Measurements from ENCODE around the gene CNTFR. TPM values are rescaled to one million over a fixed set of nuclear protein-coding genes. Genes with fewer than 3 reads are reported as not detected.

Gene CNTFR
- total and polyA plus RNA-seq, 2 donors (not counting 1 experiment from before 2014, with no cell fraction given), result not detected

DNA sequence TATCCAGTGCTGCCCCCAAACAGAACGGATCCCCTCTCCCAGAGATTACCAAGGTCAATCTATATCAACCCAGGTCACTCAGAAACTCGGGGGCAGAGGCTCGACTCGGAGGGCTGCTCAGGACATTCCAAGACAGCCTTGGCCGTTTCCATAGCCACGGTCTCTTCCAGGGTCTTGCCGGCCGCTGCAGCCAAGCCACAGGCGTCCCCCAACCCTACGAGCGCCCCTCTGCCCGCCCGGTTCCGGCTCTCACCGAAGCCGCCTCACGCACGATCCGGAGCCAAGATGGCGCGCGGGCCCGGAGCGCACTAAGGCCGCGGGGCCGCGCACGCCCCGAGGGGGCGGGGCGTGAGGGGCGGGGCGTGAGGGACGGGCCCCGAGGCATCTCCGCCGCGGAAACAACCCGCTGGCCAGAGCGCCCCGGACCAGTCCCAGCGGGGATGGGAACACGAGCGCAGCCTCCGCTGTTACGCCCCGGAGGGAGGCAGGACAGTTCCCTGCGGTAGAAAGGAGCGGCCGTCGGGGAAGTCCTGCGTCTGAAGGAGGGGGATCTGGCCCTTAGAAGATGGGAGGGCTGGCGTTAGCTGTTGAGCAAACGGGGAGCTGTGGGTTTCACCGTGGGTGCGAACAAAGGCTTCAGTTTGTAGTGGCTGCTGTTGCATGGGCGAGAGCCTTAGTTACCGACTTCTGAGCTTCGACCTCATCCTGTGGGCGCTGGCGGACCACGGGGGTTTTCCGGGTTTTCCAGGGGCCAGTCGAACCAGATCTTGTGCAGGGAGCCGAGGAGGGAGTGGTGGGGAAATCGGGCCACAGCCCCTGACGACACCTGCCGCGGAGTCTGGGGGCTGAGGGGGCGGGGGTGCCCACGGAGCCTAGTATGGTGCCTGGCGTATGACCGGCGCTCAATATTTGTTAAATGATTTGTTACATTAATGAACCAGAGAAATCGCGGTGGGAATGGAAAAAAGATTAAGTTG, 22.6 kb upstream of the CNTFR start, which contains the start of gene RPP25L:
Gene RPP25L (minus strand): TSS at position 287 of the 977 bp plus-strand sequence. CDS start 801 bp downstream, outside the sequence.
- Mint-ChIP-seq H3K9me3 (ENCODE audit: insufficient read depth) (no peaks in the 10 kb centered on the region), H3K27me3 (no peaks in the 10 kb centered on the region), H3K27ac (peak within 1 kb of the TSS; percentile 90), H3K4me1 (peaks cover 22% of the 10 kb centered on the region), H3K4me3 (peak within 1 kb of the TSS; percentile 91)
- ATAC-seq (ENCODE audit: low read depth) (peak; percentile 95), DNase-seq (peak; percentile 91)
- under 1% methylated on average over 77 of the region's 77 CpGs for WGBS (ENCODE audit: insufficient coverage)
- no peak for TF ChIP-seq EZH2 (IDR thresholded peaks at IDR 0.05; ENCODE audit: borderline replicate concordance, insufficient read depth, low read depth, low read length, poor library complexity, severe bottlenecking)
- TF ChIP-seq, protein P1, sequence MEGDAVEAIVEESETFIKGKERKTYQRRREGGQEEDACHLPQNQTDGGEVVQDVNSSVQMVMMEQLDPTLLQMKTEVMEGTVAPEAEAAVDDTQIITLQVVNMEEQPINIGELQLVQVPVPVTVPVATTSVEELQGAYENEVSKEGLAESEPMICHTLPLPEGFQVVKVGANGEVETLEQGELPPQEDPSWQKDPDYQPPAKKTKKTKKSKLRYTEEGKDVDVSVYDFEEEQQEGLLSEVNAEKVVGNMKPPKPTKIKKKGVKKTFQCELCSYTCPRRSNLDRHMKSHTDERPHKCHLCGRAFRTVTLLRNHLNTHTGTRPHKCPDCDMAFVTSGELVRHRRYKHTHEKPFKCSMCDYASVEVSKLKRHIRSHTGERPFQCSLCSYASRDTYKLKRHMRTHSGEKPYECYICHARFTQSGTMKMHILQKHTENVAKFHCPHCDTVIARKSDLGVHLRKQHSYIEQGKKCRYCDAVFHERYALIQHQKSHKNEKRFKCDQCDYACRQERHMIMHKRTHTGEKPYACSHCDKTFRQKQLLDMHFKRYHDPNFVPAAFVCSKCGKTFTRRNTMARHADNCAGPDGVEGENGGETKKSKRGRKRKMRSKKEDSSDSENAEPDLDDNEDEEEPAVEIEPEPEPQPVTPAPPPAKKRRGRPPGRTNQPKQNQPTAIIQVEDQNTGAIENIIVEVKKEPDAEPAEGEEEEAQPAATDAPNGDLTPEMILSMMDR (IDR thresholded peaks at IDR 0.05), result no peak
- Histone ChIP-seq H3K27me3 (replicated peaks in 1 of 4; ENCODE audit: control extremely low read depth in 1 of 4, control insufficient read depth in 3 of 4, insufficient read depth in 4 of 4, low read length in 3 of 4) (no peaks in the 10 kb centered on the region), H2AFZ (ENCODE audit: insufficient read depth, low read depth, low read length, poor library complexity, severe bottlenecking) (peak within 1 kb of the TSS; percentile 99), H3K4me1 (ENCODE audit: control insufficient read depth in 2 of 2, insufficient read depth in 2 of 2, low read length in 2 of 2) (peaks cover 7 to 21% of the 10 kb centered on the region in 2 donors), H3K36me3 (replicated peaks in 1 of 2; ENCODE audit: control extremely low read depth in 1 of 2, control insufficient read depth in 1 of 2, extremely low read depth in 1 of 2, insufficient read depth in 2 of 2, low read length in 1 of 2) (peaks cover 0 to 13% of the 10 kb centered on the region in 2 experiments), H3K4me2 (replicated peaks; ENCODE audit: low read depth, low read length, poor library complexity, severe bottlenecking) (peak within 1 kb of the TSS; percentile 98), H3K9me3 (ENCODE audit: control extremely low read depth in 1 of 3, control insufficient read depth in 2 of 3, insufficient read depth in 1 of 3, low read length in 2 of 3) (peaks cover 0 to 7% (median 0%) of the 10 kb centered on the region in 3 donors), H3K9ac (ENCODE audit: low read length) (peak within 1 kb of the TSS; percentile 98), H4K20me1 (ENCODE audit: control insufficient read depth, insufficient read depth, low read length, poor library complexity, severe bottlenecking) (no peaks in the 10 kb centered on the region), H3K4me3 (ENCODE audit: control extremely low read depth in 1 of 5, extremely low read depth in 1 of 5, insufficient read depth in 1 of 5, low read depth in 2 of 5, low read length in 4 of 5) (peak within 1 kb of the TSS; percentile 69 to 97 (median 80)), H3K79me2 (ENCODE audit: control insufficient read depth, insufficient read depth, low read length) (peaks cover 9% of the 10 kb centered on the region), H3K27ac (ENCODE audit: low read length in 2 of 2) (peak within 1 kb of the TSS; percentile 78 to 87)
- intact Hi-C loops (cut with micrococcal nuclease), result loop anchor here (1.0 to 10.0 kb wide), 11 partner anchors 8 to 797 kb away; partner anchors contain the start of genes ARID3C, DCTN3, DNAI1 and FAM219A
- ChIA-PET CTCF (interaction anchor here (0.9 to 8.3 kb wide), 10 partner anchors 8 to 233 kb away, joined by 3 to 150 read pairs (median 4); partner anchors contain the start of genes ARID3C, DCTN3 and SIGMAR1), POLR2A (interaction anchor here (1.0 to 2.6 kb wide), 4 partner anchors 8 to 35 kb away, joined by 4 to 10 read pairs (median 7); partner anchors contain the start of genes DCTN3, GALT and SIGMAR1)

Data from B cell (primary cell).